Measurements from ENCODE around the gene QTRT2. TPM values are rescaled to one million over a fixed set of nuclear protein-coding genes. Genes with fewer than 3 reads are reported as not detected.

The QTRT2 gene
- total and polyA plus RNA-seq, 10 of the 15 experiments (the other 5 are each of a cell fraction or from before 2014, with no cell fraction given): 17.8 to 42.3 (median 28.7) TPM

- RAD21 ChIA-PET (ENCODE audit: unreplicated experiment): no interaction called here
- Histone ChIP-seq H3K36me3 (ENCODE audit: control insufficient read depth in 2 of 2, insufficient read depth in 2 of 2, low read length in 1 of 2) (no peaks in the 10 kb centered on the region), H3K4me1 (ENCODE audit: control insufficient read depth, insufficient read depth, low read length) (no peaks in the 10 kb centered on the region), H3K9me3 (replicated peaks; ENCODE audit: control insufficient read depth, insufficient read depth, low read length) (no peaks in the 10 kb centered on the region), H3K27me3 (replicated peaks in 1 of 2; ENCODE audit: control insufficient read depth in 2 of 2, insufficient read depth in 2 of 2, low read length in 1 of 2) (no peaks in the 10 kb centered on the region), H3K27ac (ENCODE audit: control insufficient read depth, insufficient read depth) (no peak overlapping the region), H2AFZ (ENCODE audit: control insufficient read depth, low read depth, low read length) (no peak overlapping the region), H4K20me1 (ENCODE audit: control insufficient read depth, insufficient read depth) (no peaks in the 10 kb centered on the region), H3K9ac (ENCODE audit: control insufficient read depth, insufficient read depth, low read length) (no peak overlapping the region), H3K4me2 (ENCODE audit: control insufficient read depth, insufficient read depth) (no peak overlapping the region), H3K79me2 (ENCODE audit: control insufficient read depth, insufficient read depth, low read length) (no peaks in the 10 kb centered on the region), H3K4me3 (no peak overlapping the region)
- TF ChIP-seq ZNF592 (IDR thresholded peaks at IDR 0.05): no peak
- TF ChIP-seq WRNIP1 (IDR thresholded peaks at IDR 0.05; ENCODE audit: borderline replicate concordance, low read depth, low read length): no peak
- TF ChIP-seq ZSCAN29 (IDR thresholded peaks at IDR 0.05): no peak
- no peak for TF ChIP-seq EGR1 (IDR thresholded peaks at IDR 0.05; ENCODE audit: borderline replicate concordance in 1 of 2, low read depth in 2 of 2, low read length in 2 of 2)
- TF ChIP-seq STAT1 (conservative IDR thresholded peaks at IDR 0.05): no peak
- TF ChIP-seq JUND (IDR thresholded peaks at IDR 0.05; ENCODE audit: low read depth, low read length): no peak
- no peak for TF ChIP-seq ETV6 (conservative IDR thresholded peaks at IDR 0.05 in 1 of 2, IDR thresholded peaks at IDR 0.05 in 1 of 2; ENCODE audit: borderline replicate concordance in 1 of 2, low read depth in 1 of 2)
- TF ChIP-seq NFYA (IDR thresholded peaks at IDR 0.05; ENCODE audit: borderline replicate concordance, low read depth, low read length): no peak
- no peak for TF ChIP-seq IRF5 (IDR thresholded peaks at IDR 0.05; ENCODE audit: borderline replicate concordance)
- no peak for TF ChIP-seq USF2 (IDR thresholded peaks at IDR 0.05; ENCODE audit: borderline replicate concordance, low read depth, low read length)
- no peak for TF ChIP-seq IKZF2 (IDR thresholded peaks at IDR 0.05)
- TF ChIP-seq POLR2A (IDR thresholded peaks at IDR 0.05; ENCODE audit: low read depth, low read length): no peak
- TF ChIP-seq, protein P1, sequence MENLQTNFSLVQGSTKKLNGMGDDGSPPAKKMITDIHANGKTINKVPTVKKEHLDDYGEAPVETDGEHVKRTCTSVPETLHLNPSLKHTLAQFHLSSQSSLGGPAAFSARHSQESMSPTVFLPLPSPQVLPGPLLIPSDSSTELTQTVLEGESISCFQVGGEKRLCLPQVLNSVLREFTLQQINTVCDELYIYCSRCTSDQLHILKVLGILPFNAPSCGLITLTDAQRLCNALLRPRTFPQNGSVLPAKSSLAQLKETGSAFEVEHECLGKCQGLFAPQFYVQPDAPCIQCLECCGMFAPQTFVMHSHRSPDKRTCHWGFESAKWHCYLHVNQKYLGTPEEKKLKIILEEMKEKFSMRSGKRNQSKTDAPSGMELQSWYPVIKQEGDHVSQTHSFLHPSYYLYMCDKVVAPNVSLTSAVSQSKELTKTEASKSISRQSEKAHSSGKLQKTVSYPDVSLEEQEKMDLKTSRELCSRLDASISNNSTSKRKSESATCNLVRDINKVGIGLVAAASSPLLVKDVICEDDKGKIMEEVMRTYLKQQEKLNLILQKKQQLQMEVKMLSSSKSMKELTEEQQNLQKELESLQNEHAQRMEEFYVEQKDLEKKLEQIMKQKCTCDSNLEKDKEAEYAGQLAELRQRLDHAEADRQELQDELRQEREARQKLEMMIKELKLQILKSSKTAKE (IDR thresholded peaks at IDR 0.05; ENCODE audit: low read depth, poor library complexity, severe bottlenecking): no peak
- TF ChIP-seq SIN3A (IDR thresholded peaks at IDR 0.05; ENCODE audit: low read depth, low read length): no peak
- POLR2A ChIA-PET: no interaction called here
- BruUV-seq (replicated peaks): no TSS peak
- ATAC-seq (no peak), FAIRE-seq (no peak), DNase-seq (ENCODE audit: low read depth, low spot score) (no peak)
- SMC1A ChIA-PET (ENCODE audit: uncharacterized antibody, unreplicated experiment): no interaction called here
- 87% methylated on average over 3 of the region's 3 CpGs for WGBS (ENCODE audit: insufficient coverage, insufficient replicate concordance, low lambda C conversion rate, missing lambda C conversion rate)
- in situ Hi-C loops (cut with MboI) (no loop called here), intact Hi-C loops (cut with micrococcal nuclease; ENCODE audit: unreplicated experiment) (no loop called here)
- CTCF ChIA-PET: interaction anchor here (0.7 kb wide), 1 partner anchor 268 kb away, joined by 3 read pairs; no protein-coding TSS in a partner anchor
Measured at GRCh38 chr3:114104414-114104813, 47.9 kb downstream of the QTRT2 start.

Data from GM12878 (cell line).